ENCODE data around the gene HSPG2. TPM values are rescaled to one million over a fixed set of nuclear protein-coding genes. Genes with fewer than 3 reads are reported as not detected.

HSPG2 gene
- total and polyA plus RNA-seq, 2 of the 8 experiments (the other 6 are each of a cell fraction or from before 2014, with no cell fraction given) = 17.8 to 111 TPM

DNA sequence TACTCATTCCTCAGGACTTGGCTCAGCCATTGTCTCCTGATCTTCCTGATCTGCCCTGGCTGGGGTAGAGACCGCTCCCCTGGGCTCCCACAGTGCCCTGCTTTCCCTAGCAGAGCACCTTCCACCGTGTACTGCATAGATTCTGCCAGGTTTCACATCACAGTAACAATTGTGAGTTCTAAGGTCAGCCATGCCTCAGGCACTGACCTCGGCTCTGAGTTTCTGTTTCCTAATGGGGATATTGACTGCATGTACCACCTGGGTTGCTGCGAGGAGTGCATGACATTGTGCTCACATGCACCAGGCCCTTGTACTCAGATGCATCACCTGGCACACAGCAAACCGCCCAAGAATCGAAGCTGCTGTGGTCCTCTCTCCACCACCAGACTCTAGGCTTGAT, 46.0 kb downstream of the HSPG2 start (continued):
- no peak for TF ChIP-seq RNF2 (IDR thresholded peaks at IDR 0.05; ENCODE audit: borderline replicate concordance, low read depth, low read length, missing control alignments, poor library complexity, severe bottlenecking)
